NCI-H345 treated with DMSO at 0.1 percent for 48 hours (cell line): ENCODE measurements around the gene AK1.
"Not testable (repeated sequence)": the region's sequence is repeated elsewhere in the genome, so short reads cannot be mapped to it uniquely, and the experiment has no call there.

ENCODE experiments used
- DNase-seq: peaks from one replicate; lab custom pipeline; 2025; ENCODE audit not compliant: unreplicated experiment; lab: John Stamatoyannopoulos, UW

AK1 gene

DNA sequence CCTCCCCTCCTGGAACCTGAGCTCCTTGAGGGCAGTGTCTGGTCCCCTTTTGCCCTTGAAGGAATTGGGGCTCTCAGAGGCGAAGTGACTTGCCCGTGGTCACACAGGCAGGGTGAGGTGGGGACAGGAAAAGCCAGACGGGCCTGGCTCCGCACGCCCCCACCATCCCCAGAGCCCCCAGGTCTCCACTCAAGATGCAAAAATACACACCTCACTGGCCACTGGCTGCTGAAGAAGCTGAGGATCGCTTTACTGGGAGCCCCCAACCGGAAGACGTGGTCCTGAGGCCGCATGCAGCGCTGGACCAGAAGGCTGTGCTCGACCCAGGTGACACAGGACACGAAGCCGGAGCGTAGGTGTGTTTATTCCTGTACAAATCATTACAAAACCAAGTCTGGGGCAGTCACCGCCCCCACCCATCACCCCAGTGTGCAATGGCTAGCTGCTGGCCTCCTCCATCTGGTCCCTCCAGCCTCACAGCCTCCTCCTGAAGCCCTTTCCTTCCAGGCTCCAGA lies 7.6 kb upstream of the AK1 start:
- no peak for DNase-seq

DNA sequence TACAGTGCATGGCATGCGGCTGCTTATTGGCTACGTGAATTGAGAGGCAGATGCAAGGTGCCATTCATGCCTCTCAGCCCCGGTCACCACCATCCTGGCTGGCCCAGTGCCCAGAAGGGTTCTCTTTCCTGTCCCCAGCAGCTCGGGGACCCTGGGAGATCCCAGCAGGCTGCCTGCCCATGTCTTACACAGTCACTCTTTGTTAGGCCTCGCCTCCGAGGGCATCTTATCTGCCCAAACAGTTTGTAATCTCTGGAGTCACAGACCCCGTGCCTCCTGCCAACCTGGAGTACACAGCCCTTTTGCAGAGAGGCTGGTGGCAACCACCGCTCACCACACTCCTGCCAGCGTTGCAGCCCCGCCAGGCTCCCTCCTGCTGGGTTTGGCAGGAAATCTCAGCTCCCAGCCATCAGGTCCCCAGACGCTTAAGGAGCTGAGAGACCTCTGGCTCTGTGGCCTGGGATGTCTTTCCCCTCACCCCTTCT lies 7.0 kb upstream of the AK1 start:
- peak; percentile 59 for DNase-seq

DNA sequence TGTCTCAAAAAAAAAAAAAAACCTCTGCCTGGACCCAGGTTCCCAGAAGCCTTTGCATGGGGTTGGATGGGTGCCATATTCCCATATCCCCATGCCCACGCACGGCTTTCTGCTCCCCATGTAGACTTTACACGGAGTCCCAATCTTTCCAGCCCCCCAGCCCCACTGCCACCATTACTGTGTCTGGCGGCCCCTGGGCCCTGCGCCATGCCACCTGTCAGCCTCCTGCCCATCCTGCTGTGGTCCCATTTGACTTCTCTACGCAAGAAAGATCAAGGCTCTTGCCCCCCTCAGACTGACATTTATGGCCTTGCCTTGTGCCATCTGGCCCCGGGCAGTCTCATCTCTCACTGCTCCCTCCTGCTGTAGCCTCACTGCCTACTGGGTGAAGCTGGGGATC lies 6.5 kb upstream of the AK1 start:
- no peak for DNase-seq

DNA sequence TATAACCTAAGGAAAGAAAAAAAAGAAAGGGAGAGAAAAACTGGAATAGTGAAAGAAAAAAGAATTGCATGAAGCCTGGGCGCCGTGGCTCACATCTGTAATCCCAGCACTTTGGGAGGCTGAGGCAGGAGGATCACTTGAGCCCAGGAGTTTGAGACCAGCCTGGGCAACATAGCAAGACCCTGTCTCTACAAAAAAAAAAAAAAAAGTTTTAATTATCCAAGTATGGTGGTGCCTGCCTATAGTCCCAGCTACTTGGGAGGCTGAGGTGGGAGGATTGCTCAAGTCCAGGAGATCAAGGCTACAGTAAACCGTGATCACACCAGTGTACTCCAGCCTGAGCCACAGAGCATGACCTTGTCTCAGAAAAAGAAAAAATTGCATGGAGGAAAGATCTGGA lies 4.2 kb upstream of the AK1 start:
- not testable (repeated sequence) for DNase-seq

DNA sequence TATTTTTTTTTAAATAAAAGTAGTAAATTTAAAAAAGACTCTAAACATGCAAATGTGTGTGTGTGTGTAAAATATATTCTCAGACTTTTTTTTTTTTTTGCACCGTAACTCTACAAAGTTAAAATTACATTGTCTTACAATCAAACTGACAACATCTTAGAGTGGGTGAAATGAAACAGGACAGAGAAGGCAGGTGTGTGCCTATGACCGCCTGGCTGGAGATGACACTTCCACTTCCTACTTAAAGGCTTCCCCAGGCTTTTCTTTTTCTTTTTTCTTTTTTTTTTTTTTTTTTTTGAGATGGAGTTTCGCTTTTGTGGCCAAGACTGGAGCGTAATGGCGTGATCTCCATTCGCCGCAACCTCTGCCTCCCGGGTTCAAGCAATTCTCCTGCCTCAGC lies 2.7 kb upstream of the AK1 start:
- no peak for DNase-seq

DNA sequence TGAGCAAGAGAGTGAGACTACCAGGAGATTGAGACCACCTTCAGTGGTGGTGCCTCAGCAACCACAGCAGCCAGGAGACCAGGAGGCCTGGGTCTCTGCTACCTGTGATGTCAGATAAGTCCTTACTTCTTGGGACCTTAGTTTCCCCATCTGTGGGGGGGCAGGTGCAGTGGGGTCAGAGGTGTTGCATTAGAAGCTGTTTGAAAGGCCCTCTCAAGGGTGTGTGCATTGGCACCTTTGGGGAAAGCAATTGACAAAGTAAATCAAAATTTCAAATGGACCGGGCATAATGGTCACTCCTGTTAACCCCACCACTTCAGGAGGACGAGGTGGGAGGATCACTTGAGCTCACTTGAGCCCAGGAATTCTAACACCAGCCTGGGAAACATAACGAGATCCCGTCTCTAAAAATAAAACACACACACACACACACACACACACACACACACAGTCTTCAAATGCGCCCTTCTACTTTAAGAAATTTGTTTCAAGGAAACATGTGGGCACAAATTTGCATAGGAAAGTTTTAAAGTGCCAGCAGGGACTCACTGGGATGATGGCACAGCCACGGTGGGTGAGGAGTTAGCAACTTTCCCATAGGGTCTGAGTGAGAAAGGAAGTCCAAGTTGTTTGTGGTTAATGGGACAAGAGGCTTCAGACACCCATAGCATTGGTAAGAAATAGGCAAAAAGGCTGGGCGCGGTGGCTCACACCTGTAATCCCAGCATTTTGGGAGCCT lies 1.3 kb upstream of the AK1 start:
- DNase-seq, result no peak

DNA sequence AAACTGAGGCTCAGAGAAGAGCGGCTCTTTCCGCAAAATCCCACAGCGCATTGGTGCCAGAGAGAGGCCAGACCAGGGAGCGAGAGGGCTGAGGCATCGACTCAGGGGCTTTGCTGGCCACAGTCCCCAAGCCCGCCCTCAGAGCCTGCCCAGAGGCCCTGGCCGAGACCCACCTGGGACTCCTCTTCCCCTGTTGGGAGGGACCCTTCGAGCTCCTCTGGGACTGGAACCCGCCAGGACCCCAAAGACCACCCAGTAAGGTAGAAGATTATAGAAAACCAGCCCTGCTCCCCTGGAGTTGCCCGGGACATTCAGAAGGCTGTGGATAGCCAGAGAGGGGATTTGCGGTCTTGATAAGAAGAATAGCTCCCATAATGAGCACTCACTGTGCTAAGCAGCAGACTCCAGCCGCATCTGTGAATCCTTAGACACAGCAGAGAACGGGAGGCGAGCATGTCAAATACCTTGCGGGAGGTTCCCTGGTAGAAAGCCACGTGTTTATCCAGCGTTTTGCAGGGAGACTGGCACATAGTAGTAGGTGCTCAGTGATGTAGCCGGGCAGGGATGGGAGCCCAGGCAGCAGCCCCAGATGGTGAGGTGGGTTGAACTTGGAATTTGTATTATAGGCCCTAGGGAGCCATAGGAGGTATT lies 651 bp upstream of the AK1 start:
- no peak for DNase-seq

DNA sequence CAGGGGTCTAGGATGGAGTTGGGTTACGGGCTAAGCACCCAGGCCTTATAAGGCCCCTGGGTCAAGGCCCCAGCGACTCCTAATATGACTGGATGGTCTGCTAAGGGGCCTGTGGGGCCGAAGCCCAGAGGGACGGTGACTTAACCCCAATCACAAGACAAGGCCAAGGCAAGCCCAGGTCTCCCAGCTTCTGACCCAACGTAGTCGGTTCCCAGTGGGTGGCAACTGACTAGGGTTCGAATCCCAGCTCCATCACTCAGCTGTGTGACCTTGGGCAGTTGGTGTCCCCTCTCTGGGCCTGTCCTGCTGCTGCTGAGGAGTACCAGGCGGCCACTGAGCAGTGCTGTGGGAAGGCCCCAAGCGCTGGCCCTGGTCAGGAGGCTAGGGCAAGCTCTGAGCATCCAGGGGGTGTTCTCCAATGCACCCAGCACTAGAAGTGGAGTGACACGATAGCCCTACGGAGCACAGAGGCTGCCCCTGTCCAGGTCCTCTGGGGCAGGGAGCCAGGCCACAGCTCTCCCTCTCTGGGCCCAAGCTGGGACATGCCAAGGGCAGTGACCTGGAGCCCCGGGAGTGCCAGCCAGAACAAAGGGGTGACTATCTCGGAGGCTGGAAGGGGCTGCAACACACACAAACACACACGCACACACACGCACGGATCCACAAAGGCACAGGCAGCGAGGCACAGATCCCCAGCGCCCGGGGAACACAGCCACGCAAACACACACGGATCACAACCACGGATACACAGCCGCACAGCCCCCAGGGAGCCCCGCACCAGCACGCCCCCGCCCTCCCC lies 512 bp downstream of the AK1 start:
- DNase-seq, result no peak

DNA sequence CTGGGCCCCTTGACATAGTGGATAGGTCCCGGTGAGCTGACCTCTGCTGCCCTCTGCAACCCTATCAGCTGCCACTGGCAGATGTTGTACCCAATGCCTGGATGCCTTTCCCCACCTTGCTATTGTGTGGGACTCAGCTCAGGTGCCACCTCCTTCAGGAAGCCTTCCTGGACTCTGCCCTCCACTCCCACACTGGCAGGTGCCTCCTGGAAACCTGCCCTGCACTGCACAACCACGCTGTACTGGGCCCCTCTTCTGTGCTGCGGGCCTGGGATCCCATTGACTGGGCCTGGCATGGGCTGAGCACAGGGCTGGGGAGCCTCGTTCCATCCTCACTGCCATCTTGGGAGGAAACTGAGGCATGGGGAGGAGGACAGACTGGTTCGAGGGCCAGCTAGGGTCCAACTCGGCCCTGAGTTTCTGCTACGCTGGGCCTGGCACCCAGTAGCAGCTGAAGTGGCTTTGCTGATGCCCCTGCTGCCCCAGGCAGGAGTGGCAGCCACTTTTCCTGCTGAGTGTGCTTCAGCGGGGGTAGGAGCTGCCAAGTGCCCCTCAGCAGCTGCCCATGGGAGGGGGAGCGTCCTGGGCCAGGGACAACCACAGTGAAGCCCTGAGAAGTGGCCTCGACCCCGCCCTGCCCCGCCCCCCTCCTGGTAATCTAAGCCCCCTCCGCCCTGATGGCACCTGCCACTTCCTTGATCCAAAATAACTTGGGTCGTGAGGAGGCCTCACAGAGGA lies 1.3 kb downstream of the AK1 start:
- no peak for DNase-seq

DNA sequence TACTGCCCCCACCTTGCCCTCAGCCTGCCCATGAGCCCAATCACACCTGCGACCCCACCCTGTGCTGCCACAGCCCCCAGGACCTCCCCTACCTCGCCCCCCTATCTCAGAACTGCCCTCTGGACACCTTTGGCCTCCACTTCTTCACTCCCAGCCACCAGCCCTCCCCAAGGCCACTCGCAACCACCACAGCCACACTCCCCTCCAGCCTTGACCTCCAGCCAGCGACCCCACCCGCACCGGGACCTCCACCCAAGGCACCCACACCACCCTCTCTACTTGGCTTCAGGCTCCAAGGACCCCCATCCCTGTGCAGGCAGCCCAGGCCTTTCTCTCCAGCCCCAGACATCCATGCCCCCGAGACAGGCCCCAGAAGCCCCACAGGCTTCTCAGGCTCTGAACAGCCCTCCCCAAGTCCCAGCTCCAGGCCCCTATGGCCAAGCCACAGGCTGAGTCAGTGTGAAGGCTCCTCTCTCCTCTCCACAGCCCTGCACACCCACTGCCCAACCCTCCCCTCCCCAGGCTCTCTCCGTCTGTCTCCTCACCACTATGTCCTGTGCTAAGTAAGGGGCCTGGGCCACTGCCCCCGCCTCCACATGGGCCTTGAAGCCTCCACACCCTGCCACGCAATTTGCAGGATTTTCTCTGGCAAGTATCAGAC lies 2.0 kb downstream of the AK1 start:
- no peak for DNase-seq

DNA sequence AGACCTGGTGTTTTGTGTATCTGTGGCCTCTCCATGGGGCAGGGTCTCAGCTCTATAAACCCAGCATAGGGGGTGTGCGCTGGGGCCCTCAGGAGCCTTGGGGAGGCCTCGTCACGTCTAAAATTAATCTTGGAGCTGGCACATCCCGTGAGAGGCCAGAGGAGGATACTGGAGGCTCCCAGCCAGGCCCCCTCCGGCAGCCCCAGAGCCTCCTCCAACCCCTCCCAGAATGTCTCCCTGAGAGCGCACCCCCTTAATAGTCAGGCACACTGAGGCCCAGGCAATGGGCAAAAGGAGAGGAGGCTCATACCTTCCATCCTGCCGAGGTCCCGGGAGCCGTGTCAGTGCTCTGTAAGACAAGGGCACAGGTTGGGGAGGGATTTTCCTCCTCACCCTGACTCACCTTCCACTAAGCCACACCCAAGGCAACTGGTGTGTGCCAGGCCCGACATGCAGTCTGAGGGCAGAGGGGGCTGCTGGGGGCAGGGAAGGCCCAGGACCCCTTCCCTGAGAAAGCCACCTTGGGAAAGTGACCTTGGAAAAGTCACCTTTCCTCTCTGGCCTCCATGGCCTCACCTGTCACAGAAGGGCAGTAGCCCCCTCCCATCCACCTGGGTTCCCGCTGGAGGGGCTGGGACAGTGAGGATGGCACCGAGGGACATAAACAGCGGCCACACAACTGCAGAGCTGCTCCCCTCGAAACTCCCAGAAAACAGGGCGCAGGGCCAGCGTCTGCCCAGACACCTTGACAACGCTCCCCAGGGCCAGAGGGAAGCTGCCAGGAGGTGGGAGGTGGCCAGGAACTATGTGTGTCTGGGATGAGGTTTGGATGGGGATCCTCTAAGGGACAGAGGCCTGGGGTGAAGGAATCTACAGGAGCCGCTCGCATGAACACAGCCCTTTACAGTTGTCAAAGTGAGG lies 2.9 kb downstream of the AK1 start:
- DNase-seq, result no peak

DNA sequence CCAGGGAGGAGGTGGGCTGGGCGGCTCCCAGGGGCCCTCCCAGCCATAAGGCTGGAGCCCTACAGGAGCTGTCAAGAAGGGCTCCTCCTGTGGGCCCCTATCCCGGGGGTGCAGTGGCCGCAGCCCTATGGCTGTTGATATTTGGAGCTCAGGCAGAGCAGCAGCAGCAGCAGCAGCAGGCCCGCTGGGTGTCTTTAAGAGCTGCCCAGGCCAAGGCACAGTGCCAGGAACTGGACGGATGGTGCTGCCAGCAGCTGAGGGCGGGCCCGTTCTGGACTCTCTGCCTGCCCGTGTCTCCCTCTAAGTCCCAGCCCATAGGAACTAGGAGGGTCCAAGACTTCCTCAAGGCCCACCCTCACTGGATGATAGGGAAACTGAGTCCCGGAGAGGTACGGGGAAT lies 3.6 kb downstream of the AK1 start:
- DNase-seq, result no peak

DNA sequence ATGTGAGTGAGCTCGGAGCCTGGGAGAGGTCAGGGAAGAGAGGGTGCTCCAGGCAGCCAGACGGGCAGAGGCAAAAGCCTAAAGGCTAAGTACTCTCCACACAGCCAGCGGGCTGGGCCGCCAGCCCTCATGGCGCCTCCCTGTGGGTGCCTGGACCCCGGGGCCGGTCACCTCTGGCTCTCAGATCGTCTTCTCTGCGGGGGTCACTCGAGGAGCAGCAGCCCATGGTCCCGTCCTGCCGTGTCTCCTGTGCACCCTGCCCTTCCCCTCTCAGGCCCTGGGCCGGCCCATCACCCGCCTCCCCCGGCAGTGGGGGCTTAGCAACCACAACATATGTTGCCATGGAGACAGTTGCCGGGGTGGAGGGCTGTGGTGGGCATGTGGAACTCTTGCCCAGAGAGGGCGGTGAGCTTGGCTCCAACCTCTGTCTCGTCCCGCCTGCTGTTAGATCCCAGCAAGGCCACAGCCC lies 4.2 kb downstream of the AK1 start:
- no peak for DNase-seq

DNA sequence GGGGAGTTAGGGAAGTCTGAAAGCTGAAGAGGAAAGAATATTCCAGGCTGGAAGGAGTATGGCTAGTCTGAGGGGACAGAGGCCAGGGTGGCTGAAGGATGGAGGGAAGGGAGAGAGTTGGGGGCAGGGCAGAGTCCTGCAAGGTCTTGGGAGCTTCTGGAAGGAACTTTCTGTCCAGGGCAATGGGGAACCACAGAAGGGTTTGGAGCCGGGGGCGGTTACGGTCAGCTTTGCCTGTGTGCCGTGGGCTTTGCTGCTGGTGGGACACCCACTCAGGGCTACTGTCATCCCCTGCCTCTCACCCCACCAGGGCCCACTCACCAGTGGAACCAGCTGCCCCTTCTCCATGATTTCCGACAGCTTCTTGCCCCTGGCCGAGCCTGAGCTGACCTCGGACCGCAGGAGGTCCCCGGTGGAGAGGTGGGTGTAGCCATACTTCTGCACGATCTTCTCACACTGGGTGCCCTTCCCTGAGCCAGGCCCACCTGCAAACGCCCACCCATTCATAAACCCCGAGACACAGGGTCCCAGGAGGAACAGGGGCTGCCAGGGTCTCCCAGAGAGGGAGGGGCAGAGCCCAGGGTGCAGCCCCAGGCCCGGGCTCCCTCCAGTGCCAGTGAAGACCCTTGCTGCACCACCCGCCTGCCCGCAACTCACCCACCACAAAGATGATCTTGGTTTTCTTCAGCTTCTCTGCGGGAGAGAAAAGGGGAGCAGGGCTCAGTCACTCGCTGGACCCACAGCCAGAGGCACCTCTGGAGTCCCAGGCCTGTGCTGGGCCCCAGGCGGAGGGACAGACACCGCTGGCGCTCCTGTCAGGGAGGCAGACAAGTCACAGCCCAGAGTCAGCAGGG lies 4.9 kb downstream of the AK1 start:
- DNase-seq, result no peak

DNA sequence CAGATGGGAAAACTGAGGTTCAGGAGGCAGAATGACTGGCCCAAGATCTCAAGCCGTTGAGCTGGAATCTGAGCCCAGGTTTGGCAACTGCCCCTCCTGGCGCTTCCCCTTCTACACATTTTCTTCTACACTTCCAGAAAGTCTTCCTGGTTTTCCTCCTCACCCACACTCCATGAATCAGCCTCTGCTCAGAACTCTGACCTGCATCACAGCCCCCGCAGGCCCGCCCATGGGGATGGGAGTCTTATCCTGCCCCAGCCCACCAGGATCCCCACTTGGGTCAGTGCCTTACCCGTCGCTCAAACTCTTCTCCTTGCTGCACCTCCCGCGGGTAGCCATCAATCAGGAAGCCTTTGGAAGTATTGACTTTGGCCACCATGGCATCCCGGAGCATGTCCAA lies 5.9 kb downstream of the AK1 start:
- DNase-seq, result no peak

DNA sequence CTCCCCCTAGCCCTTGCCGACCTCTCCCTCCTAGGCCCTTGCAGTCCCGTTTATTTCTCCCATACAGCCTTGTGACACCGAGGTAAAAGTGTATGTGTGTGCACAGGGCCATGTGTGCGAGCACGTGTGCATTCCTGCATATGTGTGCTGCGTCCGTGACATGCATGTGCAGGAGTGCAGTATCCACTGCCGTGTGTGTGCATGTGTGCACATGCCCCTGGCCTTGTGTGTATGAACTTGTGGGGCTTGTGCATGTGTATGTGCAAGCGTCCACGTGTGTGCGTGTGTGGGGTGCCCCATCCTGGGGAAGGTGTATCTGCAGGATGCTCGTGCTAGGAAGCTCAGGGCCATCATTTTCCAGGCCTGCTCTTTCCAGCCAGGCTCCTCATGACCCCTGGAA lies 6.6 kb downstream of the AK1 start:
- DNase-seq, result no peak

DNA sequence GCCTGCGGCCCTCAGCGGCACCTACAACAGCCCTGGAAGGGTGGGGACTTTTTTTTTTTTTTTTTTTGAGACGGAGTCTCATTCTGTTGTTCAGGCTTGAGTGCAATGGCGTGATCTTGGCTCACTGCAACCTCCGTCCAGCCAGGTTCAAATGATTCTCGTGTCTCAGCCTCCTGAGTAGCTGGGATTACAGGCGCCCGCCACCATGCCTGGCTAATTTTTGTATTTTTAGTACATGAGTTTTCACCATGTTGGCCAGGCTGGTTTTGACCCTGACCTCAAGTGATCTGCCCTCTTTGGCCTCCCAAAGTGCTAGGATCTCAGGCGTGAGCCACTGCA lies 7.4 kb downstream of the AK1 start:
- not testable (repeated sequence) for DNase-seq

DNA sequence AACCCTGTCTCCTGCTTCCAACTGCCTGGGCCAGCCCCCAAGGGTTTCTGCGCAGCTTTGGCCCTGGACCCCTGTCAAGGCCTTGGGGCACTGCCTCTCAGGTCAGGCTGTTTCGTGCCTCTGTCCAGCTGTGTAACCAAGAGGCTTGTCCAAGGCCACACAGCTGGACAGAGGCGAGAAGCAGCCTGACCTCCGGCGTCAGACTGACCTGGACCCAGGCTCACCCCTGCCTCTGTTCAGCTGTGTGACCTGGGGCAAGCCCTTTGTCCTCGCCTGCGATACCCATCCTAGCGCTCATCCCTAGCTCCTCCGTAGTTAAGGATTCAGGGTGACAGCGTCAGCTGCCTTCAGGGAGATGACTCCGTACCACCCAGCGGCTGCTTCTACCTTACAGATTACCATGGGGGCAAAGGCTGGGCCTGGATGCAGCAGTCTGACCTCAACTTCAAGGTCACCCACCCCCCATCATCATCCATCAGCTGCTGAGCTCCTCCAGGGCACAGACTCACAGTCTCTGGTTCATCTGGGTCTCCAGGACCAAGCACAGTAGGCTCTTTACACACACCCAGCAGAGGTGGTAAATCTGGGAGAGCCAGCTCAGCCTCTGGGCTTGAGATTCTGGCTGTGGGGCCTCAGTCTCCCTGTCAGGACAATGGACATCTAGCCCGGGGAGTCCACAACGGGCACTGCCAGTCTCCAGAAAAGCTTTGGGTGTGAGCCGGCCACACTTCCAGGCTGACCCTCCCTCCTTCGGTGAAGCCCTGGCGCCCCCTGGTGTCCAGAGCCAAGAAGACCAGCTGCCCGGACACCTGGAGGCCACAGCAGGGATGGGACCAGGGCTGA lies 7.9 kb downstream of the AK1 start:
- peak; percentile 41 for DNase-seq
